CD4-positive, alpha-beta T cell treated with Interleukin-10 for 1 hour (primary cell): ENCODE data around the gene RGMA.

Source experiments
- DNase-seq: peaks from one replicate; pipeline ENCODE4 v3.0.0-alpha.2; 2020

The RGMA gene

GRCh38 chr15:93091465-93091864, 2.5 kb upstream of the RGMA start:
- DNase-seq: no peak

DNA sequence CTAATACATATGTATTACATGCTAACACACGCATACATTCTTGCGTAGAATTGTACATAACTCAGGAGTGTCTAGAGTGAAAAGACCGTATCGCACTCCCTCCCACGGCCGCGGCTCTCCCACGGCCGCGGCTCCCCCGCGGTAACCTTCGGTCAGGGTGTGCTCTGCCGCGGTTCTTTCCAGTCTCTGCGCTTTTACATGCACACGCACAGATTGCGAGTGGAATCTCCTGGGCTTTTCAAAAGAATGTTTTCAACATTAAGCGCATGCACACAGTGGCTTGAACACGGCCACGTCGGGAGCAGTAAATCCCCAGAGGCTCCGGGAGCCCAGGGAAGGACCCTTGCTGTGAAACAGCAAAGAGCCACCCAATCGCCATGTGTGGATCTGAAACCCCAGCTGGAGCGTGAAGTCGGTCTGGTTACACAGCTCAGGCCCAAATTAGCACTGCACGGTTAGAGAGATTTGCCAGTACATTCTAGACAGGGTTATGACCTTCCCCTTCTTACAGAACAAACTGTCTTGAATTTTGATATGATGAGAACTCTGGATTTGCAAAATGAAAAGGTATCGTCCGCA, 805 bp upstream of the RGMA start:
- no peak for DNase-seq

GRCh38 chr15:93088200-93088980, 621 bp downstream of the RGMA start:
- DNase-seq: no peak

- DNase-seq: peak; percentile 75
These were observed 1.2 kb downstream of the RGMA start for GRCh38 chr15:93087825-93088199.

DNA sequence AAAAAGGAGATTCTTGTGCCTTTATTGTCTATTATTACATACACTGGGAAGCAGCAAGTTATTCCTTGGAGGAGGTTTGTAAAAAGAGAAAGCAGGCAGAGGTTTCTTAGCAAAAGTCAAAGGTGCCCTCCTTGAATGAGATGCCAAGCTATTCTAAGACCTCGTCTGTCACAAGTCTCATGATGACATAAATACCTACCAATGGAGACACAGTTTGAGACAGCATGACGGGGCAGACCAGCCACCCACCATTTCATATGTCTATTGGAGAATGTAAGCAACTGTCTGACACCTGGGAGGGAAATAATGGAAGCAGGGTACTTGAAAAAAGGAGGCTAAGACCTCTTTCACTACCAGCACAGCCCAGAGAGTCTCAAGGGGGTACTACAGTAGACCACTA, 2.2 kb downstream of the RGMA start:
- DNase-seq: no peak

GRCh38 chr15:93085692-93086091, 3.3 kb downstream of the RGMA start:
- no peak for DNase-seq

DNA sequence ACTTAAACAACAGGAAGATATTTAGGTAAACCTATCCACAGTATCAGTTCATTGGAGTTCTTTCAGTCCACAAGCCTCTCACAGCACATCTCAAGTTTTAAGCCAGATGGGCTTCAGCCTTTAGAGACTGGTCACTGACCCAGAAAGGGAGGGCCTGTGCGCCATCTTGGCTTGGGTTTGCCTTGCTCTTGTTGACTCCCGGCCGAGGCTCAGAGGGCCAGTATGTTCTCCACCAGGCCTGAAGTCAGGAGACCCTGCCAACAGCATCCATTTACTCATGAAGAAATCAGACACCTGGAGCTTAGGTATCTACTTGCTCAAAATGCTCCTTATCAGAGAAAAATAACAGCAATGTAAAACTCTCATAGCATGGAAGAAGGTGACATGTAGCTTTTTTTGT, 6.2 kb downstream of the RGMA start:
- DNase-seq: no peak

DNA sequence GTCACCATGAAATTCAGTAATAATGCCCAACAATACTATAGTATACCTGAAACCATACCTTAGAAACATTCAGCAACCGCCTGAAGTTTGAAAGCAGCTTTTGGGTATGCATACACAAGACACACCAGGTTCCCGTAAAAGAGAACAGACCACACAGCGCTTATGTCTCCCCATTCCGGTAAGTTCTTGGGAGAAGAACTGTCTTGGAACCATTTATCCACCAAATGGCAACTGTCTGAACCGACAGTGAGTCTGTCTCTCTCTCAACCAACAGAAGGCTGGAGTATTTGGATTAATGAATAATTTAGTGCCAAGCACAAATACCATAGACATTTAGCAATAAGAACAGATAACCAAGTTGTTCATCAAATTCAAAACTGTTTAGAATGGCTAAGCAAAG, 7.6 kb downstream of the RGMA start:
- no peak for DNase-seq

DNA sequence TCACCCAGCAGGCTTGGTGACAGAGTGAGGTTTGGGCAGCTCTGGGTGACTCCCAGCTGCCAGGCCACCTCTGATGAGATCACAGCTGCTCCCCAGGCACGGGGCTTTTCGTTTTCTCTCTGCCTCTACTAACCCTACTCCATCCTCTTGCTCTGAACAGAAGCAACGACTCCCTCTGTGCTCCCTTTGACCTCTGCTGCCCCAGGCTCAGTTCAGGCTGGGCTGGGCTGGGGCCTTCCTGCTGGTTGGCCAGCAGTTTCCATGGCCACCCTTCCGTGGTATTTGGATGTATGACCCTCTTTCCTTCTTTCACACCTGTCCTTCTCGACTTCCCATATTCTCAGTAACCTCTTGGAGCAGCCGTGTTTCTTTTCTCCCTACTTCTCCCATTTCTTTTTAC, 8.6 kb downstream of the RGMA start:
- DNase-seq: no peak

DNA sequence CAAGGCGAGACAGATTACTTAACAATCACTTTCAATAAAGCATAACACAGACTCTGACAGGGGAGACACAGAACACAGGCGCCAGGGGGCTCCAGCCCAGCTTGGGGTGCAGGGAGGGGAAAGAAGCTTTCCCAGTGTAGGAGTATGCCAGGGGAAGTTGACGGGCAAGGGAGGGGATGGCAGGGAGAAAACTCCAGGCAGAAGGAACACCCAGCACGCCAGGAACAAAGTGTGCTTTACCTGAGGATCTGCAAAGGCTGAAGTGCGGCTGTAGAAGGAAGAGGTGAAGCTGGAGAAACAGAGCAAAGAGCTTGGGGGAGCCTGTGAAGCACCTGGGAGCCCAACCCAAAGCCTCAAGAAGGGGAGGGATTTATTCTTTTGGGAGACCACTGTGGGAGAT, 12.1 kb downstream of the RGMA start:
- DNase-seq: no peak

- no peak for DNase-seq
These were observed 12.8 kb downstream of the RGMA start for GRCh38 chr15:93076217-93076616.

- no peak for DNase-seq
These were observed 14.4 kb downstream of the RGMA start for GRCh38 chr15:93074599-93074998.

DNA sequence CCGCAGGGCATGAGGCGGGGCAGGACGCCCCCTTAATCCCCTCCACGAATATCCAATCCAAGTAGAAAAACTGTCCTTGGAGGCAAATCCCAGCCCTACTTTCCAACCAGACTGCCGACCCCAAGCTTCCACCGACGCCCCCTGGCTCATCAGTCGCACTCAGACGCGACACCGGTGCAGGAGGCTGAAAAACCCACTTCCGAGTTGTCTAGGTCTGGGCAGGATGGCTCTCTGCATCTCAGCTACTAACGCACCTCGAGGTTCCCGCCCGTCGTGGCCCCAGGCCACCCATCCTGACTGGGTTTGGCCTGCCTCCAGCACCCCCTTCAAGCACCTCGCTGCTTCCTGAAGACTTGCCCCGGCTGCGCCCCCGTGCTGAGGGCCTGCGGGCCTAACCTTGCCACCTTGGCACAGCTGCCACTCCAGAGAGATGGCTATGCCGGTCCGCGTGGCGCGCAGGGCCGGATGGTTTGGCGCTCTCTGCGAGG, 15.5 kb downstream of the RGMA start:
- no peak for DNase-seq

DNA sequence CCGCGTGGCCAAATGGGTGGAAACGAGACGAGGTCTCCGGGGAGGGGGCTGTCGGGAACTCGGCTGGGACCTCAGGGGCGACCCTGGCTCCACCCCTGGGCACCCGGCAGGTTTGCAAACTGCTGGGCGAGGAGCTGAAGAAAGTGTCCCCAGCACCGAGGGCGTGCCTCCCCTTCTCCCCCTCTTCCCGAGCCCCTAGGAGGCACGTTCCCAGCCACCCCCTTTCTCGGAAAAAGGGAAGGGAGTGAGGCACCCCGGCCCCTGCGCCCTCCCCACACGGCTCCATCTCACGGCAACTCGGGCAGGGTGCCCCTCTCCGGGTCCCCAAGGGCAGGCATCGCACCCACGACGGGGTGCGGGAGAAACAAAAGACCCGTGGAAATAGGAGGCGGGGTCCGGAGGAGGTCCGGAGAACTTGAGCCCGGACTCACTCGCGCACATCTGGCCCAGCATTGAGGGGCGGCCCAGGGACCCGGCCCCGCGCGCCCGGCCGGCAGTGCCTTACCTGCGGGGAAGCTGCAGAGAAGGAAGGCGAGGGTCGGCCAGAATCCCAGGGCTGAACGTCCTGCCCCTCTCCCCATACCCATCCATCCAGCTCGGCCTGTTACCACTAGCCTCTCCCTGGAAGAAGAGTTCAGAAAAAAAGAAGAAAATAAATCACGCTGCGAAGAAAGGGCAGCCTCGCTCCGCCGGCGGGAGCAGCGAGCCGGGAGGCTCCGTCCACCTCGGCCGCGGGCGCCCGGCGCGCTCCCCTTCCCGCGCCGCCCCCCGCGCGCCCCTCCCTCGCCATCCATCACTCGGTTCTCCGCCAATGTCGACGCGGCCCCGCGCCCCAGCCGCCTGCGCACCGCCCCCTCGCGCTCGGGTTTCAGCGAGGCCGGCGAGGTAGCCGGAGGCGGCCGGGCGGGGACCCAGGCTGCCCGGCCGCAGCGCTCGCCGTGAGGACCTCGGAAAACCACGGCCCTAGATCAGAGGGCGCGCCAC, 16.3 kb downstream of the RGMA start:
- no peak for DNase-seq

GRCh38 chr15:93072011-93072410, 17.0 kb downstream of the RGMA start:
- DNase-seq: no peak

DNA sequence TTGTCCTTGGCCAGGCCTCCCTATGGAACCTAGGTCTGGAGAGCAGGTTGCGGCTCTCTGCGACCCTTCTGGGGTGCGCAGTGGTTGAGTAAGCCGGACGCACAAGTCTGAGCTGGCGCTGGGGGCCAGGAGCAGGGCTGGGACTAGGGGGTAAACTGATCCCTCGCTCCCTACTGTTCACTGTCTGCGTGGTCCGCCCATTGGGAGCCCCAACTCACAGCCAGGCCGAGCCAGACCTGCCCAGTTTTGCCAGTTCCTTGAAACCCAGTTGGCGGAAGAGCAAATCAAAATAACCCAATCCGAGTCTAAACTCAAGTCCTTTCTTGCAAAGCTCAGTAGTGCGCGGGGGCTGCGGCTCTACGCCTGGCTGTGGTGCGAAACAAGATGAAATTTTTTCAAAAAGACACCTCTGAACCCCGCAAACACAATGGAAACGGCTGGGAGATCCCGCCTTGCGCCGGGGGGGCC, 17.5 kb downstream of the RGMA start:
- DNase-seq: no peak

GRCh38 chr15:93070551-93071296, 18.3 kb downstream of the RGMA start:
- DNase-seq: no peak

GRCh38 chr15:93070132-93070531, 18.9 kb downstream of the RGMA start:
- no peak for DNase-seq

DNA sequence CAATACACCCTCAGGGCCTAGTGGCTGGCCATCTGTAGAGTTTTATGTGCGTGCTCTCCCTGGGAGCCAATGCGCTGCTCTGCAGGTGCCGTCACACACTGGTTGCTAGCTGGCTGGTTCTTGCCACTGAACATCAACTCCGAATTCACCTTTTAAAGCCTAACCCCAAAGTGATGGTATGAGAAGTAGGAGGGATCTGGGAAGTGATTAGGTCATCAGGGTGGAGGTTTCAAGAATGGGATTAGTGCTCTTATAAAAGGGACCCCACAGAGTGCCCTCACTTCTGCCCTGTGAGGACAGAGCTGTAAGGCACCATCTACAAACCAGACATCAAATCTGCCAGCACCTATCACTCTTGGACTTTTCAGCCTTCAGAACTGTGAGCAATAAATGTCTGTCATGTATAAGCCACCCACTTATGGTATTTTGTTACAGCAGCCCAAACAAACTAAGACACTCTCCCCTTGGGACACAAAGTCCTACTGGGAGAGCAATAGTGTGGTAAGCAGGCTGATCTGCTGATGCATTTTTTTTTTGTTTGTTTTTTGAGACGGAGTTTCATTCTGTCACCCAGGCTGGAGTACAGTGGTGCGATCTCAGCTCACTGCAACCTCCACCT, 20.3 kb downstream of the RGMA start:
- DNase-seq: no peak

DNA sequence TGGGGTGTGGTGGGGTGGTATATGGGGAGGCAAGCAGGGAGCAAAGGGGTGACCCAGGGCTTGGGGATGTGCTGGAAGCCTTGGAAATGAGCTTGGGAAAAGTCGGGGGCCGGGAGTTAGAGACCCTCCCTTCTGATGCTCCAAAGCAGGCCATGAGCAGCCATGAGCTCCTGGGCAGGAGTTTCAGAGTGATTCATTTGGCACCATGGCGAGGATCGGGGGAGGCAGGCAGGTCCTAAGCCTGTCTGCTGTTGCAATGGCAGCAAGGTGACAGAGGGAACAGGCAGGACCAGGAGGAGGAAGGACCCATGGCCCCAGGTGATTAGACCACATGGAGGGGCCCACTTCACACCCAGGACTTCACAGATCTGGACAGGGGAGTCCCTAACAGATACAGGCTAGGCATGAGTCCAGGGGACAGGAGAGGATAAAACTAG, 21.3 kb downstream of the RGMA start:
- DNase-seq: no peak

GRCh38 chr15:93066834-93067648, 22.0 kb downstream of the RGMA start:
- no peak for DNase-seq
